Thoracic aorta (tissue), 2 donors: ENCODE measurements around the gene TIAM2. TPM values are rescaled to one million over a fixed set of nuclear protein-coding genes. Genes with fewer than 3 reads are reported as not detected.
"Not testable (repeated sequence)": the region's sequence is repeated elsewhere in the genome, so short reads cannot be mapped to it uniquely, and the experiment has no call there.

Experiments
- ATAC-seq: fragments of 150-250 bp; one replicate; pipeline ENCODE4 v1.8.0; 2017; ENCODE audit warnings: low read depth; ENCODE audit not compliant: insufficient number of reproducible peaks, low FRiP score
- DNase-seq: peaks from one replicate; pipeline ENCODE4 v3.0.0-alpha.2; 2020; ENCODE audit warnings: low spot score
- H3K27ac ChIP-seq, 2 donors: fragments of 200-600 bp; sonication (generic); 1 replicate in 1 of 2; 2 replicates in 1 of 2; pipeline ENCODE4 v1.5.1; 2016; ENCODE audit warnings: mild to moderate bottlenecking in 2 of 2, moderate library complexity in 2 of 2
- H3K27me3 ChIP-seq: fragments of 200-600 bp; sonication (generic); replicated peaks from 2 replicates; pipeline ENCODE4 v1.6.0; 2016; ENCODE audit warnings: mild to moderate bottlenecking; ENCODE audit not compliant: insufficient read depth
- H3K36me3 ChIP-seq: fragments of 200-600 bp; sonication (generic); one replicate; pipeline ENCODE4 v1.5.1; 2016
- H3K4me1 ChIP-seq, 2 donors: fragments of 200-600 bp; sonication (generic); 1 replicate in 1 of 2; 2 replicates in 1 of 2; pipeline versions ENCODE4 v1.5.1 to v1.6.0; 2016; ENCODE audit warnings: low read depth in 2 of 2, mild to moderate bottlenecking in 1 of 2; ENCODE audit not compliant: control insufficient read depth in 1 of 2
- H3K4me3 ChIP-seq: fragments of 200-600 bp; sonication (generic); 2 replicates; pipeline ENCODE4 v1.5.1; 2016; ENCODE audit warnings: mild to moderate bottlenecking
- H3K9me3 ChIP-seq: fragments of 200-600 bp; sonication (generic); 2 replicates; pipeline ENCODE4 v1.5.1; 2016
- total RNA-seq, 2 donors: library from RNA; depleted of rRNA; stranded (reverse); fragments of >200 nt; gene quantifications; one replicate each; pipeline versions ENCODE4 v1.1.0 to v1.2.3, GENCODE V29; 2016
- TF ChIP-seq, protein P1 (sequence below): fragments of 200-600 bp; sonication (generic); IDR thresholded peaks from one replicate; pipeline ENCODE4 v1.5.1; 2019; ENCODE audit warnings: antibody characterized with exemption

The TIAM2 gene
- total RNA-seq, 2 donors from 2014 or later, result 17.8 to 22.1 TPM

DNA sequence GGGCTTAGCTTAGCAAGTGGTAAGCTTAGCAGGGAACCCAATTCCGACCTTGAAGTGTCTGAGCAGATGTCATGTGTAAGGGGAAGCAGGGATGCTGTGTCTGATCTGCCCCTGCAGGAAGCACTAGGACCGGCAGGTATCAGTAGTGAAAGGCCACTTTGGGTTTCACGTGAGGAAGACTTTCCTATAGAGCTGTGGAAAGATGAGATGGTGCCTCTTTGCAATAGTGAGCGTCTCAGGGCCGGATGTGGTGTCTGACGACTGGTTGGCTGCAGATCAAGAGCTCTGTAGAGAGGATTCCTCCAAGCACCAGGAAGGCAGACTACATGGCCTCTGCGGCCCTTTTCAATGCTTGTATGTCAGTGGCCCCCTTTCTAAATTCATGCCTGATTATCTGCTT, 98.3 kb downstream of the TIAM2 start:
- H3K4me1 ChIP-seq, result no peaks in the 10 kb centered on the region
- no peaks in the 10 kb centered on the region for H3K27me3 ChIP-seq
- H3K27ac ChIP-seq, result no peak overlapping the region
- ATAC-seq (no peak), DNase-seq (no peak)
- TF ChIP-seq, protein P1, sequence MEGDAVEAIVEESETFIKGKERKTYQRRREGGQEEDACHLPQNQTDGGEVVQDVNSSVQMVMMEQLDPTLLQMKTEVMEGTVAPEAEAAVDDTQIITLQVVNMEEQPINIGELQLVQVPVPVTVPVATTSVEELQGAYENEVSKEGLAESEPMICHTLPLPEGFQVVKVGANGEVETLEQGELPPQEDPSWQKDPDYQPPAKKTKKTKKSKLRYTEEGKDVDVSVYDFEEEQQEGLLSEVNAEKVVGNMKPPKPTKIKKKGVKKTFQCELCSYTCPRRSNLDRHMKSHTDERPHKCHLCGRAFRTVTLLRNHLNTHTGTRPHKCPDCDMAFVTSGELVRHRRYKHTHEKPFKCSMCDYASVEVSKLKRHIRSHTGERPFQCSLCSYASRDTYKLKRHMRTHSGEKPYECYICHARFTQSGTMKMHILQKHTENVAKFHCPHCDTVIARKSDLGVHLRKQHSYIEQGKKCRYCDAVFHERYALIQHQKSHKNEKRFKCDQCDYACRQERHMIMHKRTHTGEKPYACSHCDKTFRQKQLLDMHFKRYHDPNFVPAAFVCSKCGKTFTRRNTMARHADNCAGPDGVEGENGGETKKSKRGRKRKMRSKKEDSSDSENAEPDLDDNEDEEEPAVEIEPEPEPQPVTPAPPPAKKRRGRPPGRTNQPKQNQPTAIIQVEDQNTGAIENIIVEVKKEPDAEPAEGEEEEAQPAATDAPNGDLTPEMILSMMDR, result no peak
- H3K4me3 ChIP-seq, result no peak overlapping the region
- no peaks in the 10 kb centered on the region for H3K36me3 ChIP-seq
- H3K9me3 ChIP-seq, result no peaks in the 10 kb centered on the region

DNA sequence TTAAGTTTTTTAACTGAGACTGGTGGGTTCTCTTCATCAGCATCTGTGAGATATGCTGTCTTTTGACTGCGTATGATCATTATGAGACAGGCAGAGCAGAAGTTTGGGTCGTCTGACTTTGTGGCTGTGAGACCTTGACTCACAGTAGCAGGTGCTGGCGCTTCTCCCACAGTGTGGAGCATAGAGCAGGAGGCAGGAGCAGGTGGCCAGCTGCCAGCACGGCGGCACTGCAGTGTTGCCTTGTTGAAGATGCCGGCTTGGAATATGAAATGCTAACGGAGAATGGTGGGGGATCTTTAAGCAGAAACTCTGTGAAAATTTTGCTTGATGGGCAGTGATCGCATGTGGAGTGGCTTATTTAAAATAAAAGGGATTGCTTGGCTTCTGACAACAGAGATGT, 105.0 kb downstream of the TIAM2 start:
- TF ChIP-seq, protein P1, result no peak
- Histone ChIP-seq H3K4me3 (no peak overlapping the region), H3K4me1 (peaks cover 0 to 4% of the 10 kb centered on the region in 2 donors), H3K27ac (no peak overlapping the region), H3K9me3 (no peaks in the 10 kb centered on the region), H3K27me3 (no peaks in the 10 kb centered on the region), H3K36me3 (no peaks in the 10 kb centered on the region)
- DNase-seq (no peak), ATAC-seq (no peak)

DNA sequence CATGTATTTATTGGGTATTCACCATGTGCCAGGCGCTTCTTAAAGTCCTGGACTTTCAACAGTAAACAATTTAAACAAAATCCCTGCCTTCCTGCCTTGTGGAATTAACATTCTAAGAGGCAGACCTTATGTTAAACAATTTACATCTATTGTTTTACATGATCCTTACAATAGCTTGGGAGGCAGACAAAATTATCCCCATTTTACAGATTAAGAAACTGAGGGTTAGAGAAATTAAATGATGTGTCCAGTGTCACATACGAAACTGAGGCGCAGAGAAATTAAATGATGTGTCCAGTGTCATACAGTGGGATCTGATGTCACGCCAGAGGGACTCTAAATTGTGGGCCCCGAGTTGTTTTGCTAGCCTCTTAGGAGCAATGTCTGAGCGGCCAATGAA, 105.5 kb downstream of the TIAM2 start:
- peaks cover 0 to 4% of the 10 kb centered on the region in 2 donors for H3K4me1 ChIP-seq
- TF ChIP-seq, protein P1, result no peak
- H3K36me3 ChIP-seq, result no peaks in the 10 kb centered on the region
- DNase-seq (no peak), ATAC-seq (no peak)
- no peak overlapping the region for H3K27ac ChIP-seq
- no peak overlapping the region for H3K4me3 ChIP-seq
- no peaks in the 10 kb centered on the region for H3K9me3 ChIP-seq
- no peaks in the 10 kb centered on the region for H3K27me3 ChIP-seq

DNA sequence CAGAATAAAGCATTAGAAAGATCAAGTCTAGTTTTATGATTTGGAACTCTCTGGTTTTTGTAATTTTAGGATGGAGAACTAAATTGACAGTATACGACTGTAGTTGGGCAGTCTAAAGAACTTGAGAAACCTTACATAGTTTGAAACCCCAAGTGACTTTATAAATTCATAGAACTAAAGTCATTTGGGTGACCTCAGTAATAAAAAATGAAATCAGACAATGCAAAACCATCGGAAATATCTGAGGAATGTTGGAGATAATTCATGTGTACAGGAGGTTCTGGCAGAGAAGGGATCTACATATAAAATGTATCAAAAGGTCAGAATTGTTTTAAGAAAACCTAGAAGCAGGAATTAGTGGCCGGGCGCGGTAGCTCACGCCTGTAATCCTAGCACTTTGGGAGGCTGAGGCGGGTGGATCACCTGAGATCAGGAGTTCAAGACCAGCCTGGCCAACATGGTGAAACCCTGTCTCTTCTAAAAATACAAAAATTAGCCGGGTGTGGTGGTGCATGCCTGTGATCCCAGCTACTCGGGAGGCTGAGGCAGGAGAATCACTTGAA, 108.0 kb downstream of the TIAM2 start:
- H3K36me3 ChIP-seq, H3K4me3 ChIP-seq, ATAC-seq, H3K9me3 ChIP-seq, H3K27me3 ChIP-seq, DNase-seq, H3K27ac ChIP-seq: not testable (repeated sequence)
- peaks cover 3 to 25% of the 10 kb centered on the region in 2 donors for H3K4me1 ChIP-seq

DNA sequence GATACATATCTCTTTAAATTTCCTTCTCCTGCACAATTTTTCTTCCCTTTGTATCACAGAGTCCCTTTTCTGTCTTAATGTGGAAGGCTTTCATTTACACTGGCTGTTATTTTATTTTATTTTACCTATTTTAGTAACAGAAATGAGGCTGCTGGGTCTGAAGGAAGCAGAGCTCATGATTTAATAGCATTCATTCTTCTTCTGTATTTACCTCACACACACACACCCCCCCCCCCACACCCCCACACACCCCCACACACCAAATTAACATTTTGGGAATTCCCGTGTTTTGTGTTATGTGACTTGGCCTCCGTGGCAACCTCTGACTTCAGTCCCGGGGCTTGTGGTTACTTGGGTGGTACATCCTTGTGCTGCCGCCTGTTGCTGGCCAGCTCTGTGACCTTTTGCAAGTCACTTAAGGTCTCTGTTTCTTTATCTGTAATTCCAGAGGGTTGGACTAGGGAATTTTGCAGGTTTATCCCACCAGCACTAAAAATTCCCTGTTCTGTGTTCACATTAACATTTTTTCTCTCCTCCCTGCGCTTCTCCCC, 108.8 kb downstream of the TIAM2 start:
- no peak for DNase-seq
- H3K27ac ChIP-seq, result no peak overlapping the region
- TF ChIP-seq, protein P1, result no peak

More for the DNA sequence above, 108.8 kb downstream of the TIAM2 start:
- Histone ChIP-seq H3K4me1 (peaks cover 3 to 25% of the 10 kb centered on the region in 2 donors), H3K36me3 (no peaks in the 10 kb centered on the region), H3K4me3 (no peak overlapping the region), H3K9me3 (no peaks in the 10 kb centered on the region), H3K27me3 (no peaks in the 10 kb centered on the region)
- ATAC-seq, result no peak
